ENCODE results near the gene GOLGA7B.

DNA sequence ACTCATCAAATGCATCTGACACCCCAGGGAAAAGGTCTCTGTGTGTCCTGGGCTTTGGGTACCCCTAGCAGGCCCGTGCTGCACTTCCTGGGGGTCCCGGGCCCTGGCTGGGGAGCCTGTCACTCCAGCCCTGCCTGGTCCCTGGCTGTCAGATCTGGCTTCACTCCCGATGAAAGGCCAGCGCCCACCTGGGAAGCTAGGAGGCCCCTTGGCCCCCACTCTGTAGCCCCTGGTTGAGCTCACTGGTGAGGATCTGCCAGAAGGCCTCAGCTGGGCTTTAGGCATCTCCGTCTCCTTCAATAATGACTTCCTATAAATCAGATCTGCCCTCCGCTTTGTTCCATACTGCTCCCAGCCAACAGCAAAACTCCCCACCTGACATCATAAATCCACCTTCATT is 64.0 kb downstream of the GOLGA7B start:
- no peak for TF ChIP-seq SUZ12 (IDR thresholded peaks at IDR 0.05; ENCODE audit: extremely low read depth, insufficient read depth, insufficient read length)
- TF ChIP-seq ZNF274 (IDR thresholded peaks at IDR 0.05; ENCODE audit: low read depth, low read length) = no peak

Measured in NT2/D1 (cell line).